Nucleus accumbens (tissue), 56 donors: ENCODE measurements around the gene ARMH4.

Experiments used
- DNase-seq, 56 donors: peaks; one replicate each; lab custom pipeline; 2025; lab: John Stamatoyannopoulos, UW

Gene ARMH4, protein sequence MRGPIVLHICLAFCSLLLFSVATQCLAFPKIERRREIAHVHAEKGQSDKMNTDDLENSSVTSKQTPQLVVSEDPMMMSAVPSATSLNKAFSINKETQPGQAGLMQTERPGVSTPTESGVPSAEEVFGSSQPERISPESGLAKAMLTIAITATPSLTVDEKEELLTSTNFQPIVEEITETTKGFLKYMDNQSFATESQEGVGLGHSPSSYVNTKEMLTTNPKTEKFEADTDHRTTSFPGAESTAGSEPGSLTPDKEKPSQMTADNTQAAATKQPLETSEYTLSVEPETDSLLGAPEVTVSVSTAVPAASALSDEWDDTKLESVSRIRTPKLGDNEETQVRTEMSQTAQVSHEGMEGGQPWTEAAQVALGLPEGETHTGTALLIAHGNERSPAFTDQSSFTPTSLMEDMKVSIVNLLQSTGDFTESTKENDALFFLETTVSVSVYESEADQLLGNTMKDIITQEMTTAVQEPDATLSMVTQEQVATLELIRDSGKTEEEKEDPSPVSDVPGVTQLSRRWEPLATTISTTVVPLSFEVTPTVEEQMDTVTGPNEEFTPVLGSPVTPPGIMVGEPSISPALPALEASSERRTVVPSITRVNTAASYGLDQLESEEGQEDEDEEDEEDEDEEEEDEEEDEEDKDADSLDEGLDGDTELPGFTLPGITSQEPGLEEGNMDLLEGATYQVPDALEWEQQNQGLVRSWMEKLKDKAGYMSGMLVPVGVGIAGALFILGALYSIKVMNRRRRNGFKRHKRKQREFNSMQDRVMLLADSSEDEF

DNA sequence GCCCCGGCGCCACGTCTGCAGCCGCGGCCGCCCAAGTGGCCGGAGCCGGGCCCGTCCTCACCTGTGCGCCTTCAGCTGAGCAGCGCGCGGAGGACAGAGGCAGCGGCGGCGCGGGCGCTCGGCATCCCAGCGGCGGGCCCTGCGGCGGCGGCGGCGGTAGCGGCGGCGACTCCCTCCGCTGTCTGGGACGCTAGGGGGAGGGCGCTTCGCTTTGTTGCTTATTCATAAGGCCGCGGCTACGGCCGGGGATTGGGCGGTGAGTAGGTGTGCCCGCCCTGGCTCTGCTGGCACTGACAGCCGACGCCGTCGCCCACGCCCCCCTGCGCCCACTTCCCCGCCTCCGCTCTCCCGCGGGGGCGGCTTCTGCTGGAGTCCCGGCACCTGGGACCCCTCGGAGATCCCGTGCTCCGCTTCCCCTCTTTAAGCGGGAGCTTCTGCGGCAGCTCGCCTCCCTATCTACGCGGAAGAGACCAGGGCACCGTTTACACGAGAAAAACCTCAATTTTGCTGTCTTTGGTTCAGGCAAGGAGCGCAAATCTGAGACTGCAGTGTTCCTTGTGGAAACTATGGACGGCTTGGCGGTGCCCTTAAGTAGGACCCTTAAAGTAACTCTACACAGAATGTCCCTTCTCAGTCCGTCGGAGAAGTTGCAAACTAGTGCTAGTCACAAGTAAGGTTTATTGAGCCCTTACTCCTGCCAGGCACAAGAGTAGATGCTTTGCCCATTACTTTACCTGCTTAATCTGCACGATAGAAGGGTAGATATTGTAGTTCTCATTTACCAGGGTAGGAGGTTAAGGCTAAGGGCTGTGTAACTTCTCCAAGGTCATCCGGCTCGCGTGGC lies at the start of gene ARMH4:
Gene ARMH4 (minus strand): TSS at position 200 of the 844 bp plus-strand sequence. CDS start 12,855 bp downstream, outside the sequence.
- DNase-seq: peak; percentile 28 to 88 (median 69)

DNA sequence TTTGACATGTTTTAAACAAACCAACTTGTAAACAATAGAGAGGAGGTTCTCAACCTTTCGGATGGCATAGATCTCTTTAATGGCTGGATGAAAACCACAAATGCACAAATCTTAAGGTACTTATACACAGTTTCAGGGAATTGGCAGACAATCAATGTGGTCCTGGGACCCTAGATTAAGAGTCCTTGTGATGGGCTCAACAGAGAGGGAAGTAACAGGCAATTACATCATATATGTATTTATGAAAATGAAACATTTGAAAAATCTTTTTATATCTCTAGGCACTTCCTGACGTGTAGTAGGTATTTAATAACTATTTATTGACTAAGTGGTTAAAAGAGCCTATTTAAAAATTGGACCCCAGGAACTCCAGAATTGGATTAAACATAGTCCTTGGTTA lies 48.8 kb upstream of the ARMH4 start:
- no peak for DNase-seq

DNA sequence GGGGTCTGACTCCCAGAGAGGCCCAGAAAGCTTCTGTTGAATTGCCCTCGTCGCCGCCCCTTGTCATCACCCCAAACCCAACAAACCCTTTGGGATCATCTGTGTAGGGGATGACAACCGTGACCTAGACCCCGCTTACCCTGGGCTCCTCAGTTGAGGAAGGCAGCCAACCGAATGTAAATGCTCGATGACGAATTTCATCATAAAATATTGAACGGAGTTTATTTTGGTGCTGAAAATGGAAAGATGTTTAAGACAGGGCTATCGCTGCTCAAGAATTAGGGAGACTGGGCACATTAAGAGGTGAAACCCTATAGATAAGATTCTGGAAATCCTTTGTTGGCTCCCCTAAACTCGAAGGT lies 48.4 kb upstream of the ARMH4 start:
- peak in 1 of 56 donors; percentile 45 for DNase-seq

DNA sequence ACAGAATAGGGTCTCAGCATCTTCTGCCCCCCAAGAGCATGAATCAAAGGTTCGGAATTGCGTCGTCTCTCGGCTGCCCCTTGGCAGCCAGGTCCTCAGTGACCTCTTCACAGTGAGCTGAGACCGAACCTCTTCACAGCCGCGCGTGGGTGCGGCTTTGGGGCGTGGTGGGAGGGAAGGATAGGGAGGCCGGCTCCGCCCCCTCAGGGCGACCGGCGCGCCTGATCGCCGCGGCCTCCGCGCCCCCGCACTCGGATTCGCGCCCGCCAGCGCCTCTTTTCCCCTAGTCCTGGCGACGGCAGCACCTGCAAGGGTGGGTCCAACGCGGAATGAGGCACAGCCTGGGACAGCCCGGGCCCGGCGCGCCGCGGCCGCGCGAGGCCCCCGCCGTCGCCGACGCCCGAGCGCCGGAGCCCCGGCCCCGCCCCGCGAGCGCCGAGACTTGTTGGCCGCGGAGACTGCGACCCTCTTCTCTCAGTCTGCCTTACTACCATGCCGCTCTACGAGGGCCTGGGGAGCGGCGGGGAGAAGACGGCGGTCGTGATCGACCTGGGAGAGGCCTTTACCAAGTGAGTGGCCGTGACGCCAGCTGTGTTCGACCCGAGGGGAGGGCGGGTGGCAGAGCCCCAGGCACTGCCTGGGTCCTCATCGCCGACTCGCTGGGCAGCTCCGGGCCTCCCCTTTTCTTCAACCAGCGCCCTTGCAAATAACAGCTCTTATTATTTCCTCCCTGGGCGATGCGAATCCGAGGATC lies 47.9 kb upstream of the ARMH4 start, which contains the start of gene ACTR10:
Gene ACTR10 (plus strand): TSS at position 424 of the 754 bp plus-strand sequence. CDS start 69 bp downstream, at position 493.
- DNase-seq: peak in 55 of 56 donors; percentile 13 to 92 (median 76)

DNA sequence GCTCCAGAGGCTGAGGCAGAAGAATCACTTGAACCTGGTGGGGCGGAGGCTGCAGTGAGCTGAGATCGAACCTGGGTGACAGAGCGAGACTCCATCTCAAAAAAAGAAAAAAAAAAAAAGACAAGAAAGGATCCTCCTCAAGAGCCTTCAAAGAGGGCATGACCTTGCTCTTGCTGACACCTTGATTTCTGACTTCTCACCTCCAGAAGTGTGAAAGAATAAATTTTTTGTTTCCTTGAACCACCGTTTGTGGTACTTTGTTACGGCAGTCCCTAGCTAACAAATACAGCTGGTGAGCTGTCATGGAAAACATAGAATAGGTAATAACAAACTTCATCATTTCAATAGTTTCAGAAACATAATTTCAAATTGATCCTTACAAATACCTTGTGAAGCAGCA lies 46.1 kb upstream of the ARMH4 start:
- DNase-seq: no peak

DNA sequence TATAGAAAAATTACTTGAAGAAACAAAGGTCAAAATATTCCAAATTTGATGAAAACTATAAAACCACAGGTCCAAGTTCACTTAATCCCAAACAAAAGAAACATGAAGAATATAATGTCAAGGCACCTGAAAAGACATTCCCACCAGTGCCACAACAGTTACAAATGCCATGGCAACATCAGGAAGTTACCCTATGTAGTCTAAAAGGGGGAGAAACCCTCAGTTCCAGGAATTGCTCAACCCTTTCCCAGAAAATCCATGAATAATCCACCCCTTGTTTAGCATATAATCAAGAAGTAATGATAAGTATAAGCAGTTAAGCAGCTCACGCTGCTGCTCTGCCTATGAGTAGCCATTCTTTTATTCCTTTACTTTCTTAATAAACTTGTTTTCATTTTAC lies 44.2 kb upstream of the ARMH4 start:
- DNase-seq: no peak

DNA sequence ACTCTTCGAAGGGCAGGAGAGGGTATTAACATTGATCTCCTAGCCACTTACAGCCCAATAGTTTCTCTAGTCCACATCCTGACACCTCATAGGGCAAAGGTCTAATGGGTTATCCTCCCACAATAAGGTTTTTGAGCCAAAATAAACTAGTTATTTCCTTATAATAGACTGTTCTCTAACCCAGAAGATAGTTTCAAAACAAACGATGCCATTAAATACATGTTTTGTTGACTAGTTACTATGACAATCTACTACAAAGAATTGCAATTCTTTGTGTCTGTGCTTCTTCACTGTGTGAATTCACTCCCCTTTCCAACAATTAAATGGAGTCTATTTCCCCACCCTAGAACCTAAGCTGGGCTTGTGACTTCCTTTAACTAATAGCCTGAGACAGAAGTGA lies 41.5 kb upstream of the ARMH4 start:
- DNase-seq: no peak

DNA sequence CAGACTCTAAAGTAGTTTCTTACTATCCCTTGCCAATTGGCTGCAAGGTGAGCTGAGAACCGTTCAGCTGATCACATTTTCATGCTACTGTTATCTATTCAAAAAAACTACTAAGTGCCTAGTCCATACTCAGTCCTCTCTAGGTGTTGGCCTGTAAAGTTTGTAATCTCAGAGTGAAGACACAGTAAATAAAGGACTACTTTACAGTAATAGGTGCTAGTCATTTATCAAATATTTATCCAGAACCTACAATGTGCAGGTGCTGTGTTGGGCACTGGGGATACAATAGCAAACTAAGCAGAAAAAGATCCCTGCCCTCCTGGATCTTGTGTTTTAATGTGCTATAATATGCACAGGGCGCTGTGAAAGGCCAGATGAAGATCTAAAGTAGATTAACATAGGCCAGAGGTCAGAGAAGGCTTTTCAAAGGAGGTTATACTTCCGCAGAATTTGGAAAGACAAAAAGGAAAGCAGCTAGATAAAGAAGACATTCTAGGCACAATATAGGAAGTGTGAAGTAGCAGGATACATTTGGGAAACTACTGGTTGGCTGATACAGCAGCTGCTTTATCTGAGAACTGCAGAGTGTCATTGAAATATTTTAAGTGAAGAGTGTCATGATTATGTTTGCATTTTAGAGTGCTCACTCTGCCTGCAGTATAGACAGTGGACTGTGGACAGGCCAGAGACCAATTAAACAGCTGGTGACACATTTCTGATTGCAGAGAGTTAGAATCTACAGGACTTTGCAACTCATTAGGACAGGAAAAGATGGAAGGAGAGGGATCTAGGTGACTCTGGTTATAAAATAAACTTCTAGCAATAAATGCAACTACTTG lies 40.0 kb upstream of the ARMH4 start:
- DNase-seq: no peak

DNA sequence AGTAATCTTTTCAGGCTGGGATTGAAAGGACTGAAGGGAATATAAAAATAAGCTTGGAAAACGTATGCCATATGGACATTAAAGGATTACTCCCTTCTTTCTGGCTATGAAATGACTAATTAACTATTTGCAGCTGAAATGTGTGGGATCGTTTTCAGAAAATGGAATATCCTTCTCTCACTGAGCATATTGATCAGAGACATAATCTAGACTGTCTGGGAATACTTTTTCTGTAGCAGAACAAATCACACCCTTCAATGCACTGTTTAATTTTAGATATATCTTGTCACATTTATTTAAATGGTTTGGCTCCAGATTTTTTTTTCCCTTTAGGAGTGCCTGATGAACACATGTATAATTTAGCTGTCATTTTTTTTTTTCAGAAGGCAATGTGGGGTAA lies 37.2 kb upstream of the ARMH4 start:
- DNase-seq: no peak

DNA sequence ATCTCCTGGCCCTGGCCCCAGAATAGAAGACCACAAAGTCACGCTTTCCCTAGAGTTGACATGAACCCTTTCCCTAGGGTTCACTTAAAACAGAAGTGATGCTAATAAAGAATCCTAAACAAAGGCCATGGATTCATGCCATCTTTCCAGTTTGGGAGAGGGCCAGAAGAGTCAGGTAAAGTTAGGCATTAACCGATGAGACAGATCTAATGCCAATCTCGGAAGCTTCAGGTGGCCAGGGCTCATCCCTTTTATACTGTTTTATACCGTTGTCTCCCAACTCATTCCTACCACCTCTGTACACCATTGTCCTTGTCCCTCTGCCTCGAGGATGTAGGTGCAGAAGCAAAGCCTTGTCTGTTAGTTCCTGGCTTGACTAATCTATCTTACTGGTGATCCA lies 25.1 kb upstream of the ARMH4 start:
- no peak for DNase-seq

DNA sequence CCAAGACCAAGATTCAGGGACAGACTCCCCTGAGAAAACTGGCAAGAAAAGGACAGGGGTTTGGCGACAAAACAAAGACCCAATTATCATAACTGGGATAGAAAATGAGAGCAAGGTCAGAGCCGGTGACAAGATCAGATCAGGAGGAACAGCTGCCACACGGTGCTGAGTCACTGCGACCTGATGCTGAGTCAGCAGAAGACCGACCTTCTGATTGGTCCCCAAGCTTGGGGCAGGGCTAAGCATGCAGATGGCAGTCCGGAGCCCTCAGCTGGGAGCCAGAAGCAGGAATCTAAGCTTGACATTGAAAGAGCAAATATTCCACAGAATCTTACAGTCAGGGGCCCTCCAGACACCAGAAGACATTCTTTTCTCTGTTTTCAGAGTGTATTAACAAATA lies 19.1 kb upstream of the ARMH4 start:
- peak in 45 of 56 donors; percentile 3 to 84 (median 25) for DNase-seq

DNA sequence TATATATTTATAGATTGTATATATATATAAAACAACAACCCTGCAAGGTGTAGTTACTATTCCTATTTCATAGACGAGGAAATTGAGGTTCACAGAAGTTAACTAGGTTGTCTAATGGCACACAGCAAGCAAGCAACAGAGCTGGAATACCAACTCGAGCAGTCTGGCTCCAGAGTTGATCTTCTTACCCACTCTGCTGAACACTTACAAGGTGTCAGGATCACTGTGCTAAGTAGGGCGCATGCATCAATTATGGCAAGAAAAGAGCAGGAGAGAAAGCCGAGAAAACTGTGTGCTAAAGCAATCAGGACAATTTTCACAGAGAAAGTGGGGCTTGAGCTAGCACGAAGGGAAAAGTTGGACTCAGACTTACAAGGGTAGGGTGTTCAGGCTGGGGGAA lies 15.9 kb upstream of the ARMH4 start:
- peak in 2 of 56 donors; percentile 1 to 9 for DNase-seq

DNA sequence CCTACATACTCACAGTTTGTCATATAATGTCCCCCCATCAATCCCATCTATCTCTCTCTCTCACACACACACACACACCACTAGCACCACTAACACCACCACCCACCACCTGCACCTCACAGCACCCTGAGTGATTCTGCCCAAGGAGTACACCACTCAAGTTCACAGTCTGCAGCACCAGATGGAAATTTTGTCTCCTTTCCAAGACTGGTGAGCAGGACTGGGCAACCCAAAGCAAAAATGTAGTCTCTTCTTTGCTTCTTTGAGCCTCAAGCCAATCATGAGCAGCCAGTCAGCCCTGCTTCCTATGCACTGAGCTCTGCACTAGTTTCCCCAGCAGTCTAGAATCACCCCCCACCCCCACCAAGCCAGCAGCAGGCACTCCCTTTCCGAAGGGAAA lies 15.0 kb upstream of the ARMH4 start:
- DNase-seq: no peak

DNA sequence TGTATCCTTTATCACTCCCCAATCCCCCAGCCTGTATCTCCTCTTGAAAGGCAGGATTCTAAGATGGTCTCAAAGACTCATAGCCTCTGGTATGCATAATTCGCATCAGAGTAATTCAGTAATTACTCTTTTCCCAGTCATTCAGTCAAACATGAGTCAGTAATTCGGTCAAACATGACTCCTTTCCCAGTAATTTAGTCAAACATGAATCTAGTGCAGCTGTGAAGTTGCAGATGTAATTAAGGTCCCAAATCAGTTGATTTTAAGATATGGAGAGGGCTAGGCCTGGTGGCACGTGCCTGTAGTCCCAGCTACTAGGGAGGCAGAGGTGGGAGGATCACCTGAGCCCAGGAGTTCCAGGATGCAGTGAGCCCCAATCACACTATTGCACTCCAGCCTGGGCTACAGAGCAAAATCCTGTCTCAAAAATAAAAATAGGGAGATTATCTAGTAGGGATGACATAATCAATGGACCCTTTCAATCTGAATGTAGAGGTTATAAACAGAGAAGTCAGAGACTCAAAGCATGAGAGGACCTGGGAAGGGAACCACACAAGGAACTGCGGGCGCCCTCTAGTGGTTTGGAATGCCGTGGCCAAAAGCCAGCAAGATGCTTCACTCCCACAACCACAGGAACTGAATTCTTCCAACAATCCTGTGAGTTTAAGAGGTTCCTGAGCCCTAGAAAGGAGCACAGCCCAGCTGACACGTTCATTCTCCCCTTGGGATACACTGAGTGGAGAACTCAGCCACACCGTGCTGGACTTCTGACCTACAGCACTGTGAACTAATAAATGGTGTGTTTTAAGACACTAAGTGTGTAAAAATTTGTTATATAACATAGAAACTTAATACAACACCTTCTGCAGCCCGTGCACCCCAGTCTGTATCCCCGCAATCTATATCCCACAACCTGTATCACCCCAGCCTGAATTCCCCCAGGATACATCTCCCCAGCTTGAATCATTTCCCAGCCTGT lies 14.3 kb upstream of the ARMH4 start:
- peak in 54 of 56 donors; percentile 3 to 91 (median 57) for DNase-seq

DNA sequence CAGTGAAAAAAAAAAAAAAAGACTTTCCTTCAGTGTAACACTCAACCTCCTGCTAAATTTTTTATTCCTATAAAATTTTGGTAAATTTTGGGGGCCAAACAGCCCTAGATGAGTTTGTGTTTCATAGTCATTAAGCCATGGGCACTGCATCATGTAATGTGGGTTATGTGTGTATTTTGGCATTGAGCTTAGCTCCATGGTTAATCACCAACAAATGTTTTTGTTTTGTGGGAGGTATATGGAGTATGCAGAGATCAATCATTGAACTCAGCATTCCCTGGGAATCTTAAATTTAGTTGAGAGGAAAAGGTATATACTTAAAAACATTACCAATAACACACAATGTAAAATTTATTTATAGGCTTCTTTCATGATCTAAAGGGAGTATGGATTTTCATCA lies 8.5 kb upstream of the ARMH4 start:
- no peak for DNase-seq

DNA sequence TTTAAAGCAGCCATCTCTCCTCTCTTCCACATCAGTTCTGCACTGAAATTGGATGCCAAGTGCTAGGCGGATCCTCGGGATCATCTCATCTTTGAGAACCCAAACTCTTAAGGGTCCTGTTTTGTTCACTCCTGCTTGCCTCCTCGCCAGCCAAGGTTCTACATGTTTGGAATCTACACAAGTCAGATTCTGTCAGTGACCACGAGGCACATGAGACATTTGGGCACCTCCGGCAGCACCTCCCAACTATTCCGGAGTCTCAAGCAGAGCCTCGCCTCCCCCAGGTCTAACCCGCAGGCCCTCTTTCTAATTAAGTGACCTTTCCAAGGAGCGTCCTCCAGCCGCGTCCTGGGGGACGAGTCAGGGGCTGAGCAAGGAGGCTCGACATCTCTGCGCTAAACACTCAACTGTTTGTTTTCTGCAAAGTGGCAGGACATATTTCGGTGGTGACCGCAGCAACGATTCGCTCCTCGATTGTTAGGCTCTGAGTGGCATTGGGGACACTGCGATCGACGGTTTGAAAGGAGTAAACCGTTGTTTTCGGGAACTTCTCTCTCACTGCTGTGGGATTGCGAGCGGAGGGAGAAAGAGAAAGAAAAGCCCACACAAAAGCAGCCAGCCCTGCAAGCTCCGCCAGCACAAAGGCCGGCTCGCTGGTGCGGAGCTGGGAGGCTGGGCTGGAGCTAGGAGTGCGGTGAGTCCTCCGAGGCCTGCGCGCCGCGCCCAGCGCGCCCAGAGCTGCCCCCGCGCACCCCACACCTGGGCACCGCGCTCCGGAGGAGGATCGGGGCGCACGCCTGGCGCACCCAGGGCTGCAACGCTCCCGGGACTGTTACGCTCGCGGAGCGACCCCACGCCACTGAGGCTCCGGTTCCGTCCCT lies 640 bp downstream of the ARMH4 start:
- DNase-seq: peak in 25 of 56 donors; percentile 14 to 65 (median 47)
